Chondrocyte (in vitro differentiated cells): ENCODE data around the gene ADARB1. TPM values are rescaled to one million over a fixed set of nuclear protein-coding genes. Genes with fewer than 3 reads are reported as not detected.

Experiments used
- DNase-seq: peaks from one replicate; pipeline ENCODE4 v3.0.0; 2021; ENCODE audit warnings: mixed read lengths, low spot score
- H3K27ac Mint-ChIP-seq: one replicate; pipeline ENCODE4 v1.8.0; 2021; ENCODE audit warnings: mild to moderate bottlenecking, moderate library complexity, mixed read lengths; ENCODE audit not compliant: unreplicated experiment
- H3K27me3 Mint-ChIP-seq: 2 replicates; pipeline ENCODE4 v1.8.0; 2021; ENCODE audit warnings: low read depth, mixed read lengths
- H3K36me3 Mint-ChIP-seq: 2 replicates; pipeline ENCODE4 v1.8.0; 2021; ENCODE audit warnings: low read depth, mixed read lengths
- H3K4me1 Mint-ChIP-seq: 2 replicates; pipeline ENCODE4 v1.8.0; 2021; ENCODE audit warnings: low read depth, mild to moderate bottlenecking, mixed read lengths
- H3K4me3 Mint-ChIP-seq: one replicate; pipeline ENCODE4 v1.8.0; 2021; ENCODE audit warnings: mild to moderate bottlenecking, moderate library complexity, mixed read lengths; ENCODE audit not compliant: unreplicated experiment
- H3K9me3 Mint-ChIP-seq: 2 replicates; pipeline ENCODE4 v1.8.0; 2021; ENCODE audit warnings: low read depth, mixed read lengths
- total RNA-seq: library from RNA; stranded (reverse); gene quantifications from 3 replicates; pipeline ENCODE4 v1.2.1, GENCODE V29; 2021
- TF ChIP-seq, protein P1 (sequence below): fragments of 200-600 bp; sonication (generic); IDR thresholded peaks from 2 replicates; pipeline ENCODE4 v1.5.0; 2021; ENCODE audit warnings: antibody characterized with exemption, mild to moderate bottlenecking, moderate library complexity

The ADARB1 gene
- total RNA-seq, 1 donor from 2014 or later: 92.8 TPM

DNA sequence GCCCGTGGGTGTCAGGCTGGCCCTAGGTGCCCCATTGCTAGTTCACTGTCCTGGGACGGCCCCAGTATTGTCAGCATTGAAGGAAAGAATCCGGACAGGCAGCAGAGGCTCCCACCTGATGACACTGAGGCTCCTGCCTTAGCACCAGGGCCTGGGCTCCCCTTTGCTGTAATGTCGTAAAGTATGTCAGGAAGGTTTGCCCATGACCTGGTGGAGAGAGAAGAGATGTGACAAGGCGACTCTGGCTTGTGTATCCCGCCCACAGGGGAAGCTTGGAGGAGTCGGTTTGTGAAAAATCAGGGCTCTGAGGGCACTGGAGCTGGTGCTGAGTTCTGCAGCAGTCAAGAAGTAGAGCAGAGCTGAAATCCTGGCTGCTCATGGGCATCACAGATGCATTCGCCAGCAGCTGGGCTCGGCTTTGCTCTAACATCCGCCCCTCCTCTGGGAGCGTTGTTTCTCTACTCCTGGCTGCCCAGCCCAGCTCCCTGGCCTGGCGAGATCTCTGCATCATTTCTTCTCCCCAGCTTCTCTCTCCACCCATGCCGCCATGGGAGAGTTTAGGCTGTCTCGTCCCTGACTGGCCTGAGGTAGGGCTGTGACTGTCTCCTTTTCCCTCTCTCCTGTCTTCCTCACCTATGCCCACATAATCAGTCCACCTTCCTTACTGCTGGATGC lies 74.1 kb downstream of the ADARB1 start:
- TF ChIP-seq, protein P1, sequence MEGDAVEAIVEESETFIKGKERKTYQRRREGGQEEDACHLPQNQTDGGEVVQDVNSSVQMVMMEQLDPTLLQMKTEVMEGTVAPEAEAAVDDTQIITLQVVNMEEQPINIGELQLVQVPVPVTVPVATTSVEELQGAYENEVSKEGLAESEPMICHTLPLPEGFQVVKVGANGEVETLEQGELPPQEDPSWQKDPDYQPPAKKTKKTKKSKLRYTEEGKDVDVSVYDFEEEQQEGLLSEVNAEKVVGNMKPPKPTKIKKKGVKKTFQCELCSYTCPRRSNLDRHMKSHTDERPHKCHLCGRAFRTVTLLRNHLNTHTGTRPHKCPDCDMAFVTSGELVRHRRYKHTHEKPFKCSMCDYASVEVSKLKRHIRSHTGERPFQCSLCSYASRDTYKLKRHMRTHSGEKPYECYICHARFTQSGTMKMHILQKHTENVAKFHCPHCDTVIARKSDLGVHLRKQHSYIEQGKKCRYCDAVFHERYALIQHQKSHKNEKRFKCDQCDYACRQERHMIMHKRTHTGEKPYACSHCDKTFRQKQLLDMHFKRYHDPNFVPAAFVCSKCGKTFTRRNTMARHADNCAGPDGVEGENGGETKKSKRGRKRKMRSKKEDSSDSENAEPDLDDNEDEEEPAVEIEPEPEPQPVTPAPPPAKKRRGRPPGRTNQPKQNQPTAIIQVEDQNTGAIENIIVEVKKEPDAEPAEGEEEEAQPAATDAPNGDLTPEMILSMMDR: no peak
- Mint-ChIP-seq H3K4me3 (no peak overlapping the region), H3K27me3 (no peaks in the 10 kb centered on the region)

DNA sequence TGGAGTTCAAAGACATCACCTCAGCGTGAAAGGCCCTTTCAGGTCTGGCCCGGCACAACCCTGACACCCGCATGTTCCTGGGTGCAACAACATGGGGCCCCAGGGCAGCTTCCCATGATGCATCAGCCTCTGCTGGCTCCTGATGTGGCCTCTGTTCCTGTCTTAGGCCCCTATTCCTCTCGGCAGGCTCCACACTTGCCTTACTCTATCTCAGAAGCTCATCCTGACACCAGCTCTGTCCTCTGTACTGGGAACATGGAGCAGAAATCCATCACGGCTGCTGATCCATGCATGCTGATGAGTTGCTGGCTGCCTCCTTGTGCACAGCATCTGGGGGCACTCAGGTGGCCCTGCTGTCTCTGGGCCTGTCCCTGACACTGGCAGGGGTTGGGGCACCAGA lies 74.6 kb downstream of the ADARB1 start:
- Mint-ChIP-seq H3K36me3 (peaks cover 21% of the 10 kb centered on the region), H3K27me3 (no peaks in the 10 kb centered on the region), H3K27ac (no peak overlapping the region), H3K9me3 (no peaks in the 10 kb centered on the region), H3K4me1 (peaks cover 49% of the 10 kb centered on the region), H3K4me3 (no peak overlapping the region)
- TF ChIP-seq, protein P1: no peak
- DNase-seq: no peak

More for the DNA sequence above, 74.1 kb downstream of the ADARB1 start:
- DNase-seq: no peak
- Mint-ChIP-seq H3K4me1 (peaks cover 46% of the 10 kb centered on the region), H3K27ac (no peak overlapping the region), H3K36me3 (peaks cover 24% of the 10 kb centered on the region), H3K9me3 (no peaks in the 10 kb centered on the region)

DNA sequence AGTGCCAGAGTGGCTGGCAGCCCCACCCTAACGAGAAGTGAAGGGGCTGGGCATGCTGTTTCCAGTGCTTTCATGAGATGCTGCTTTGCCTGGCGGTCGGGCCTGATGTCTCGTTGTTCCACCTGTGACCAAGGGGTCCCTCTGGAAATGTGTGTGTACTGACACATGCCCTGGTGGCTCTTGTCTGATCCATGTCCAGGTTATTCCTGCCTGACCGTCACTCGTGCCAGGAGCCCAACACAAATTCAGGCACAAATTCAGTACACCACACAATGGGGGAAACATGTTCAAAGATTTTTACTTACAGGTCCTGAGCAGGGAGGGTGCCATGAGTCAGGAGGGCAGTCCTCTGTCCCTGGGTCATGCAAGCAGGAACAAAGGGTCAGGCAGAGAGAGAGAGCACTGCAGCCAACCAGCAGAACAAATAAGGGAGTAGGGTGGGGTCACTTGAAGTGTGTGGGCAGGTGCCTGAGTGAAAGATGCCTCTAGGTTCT lies 76.3 kb downstream of the ADARB1 start:
- no peak for DNase-seq
- Mint-ChIP-seq H3K4me3 (no peak overlapping the region), H3K27ac (no peak overlapping the region), H3K9me3 (no peaks in the 10 kb centered on the region), H3K4me1 (peaks cover 63% of the 10 kb centered on the region), H3K27me3 (no peaks in the 10 kb centered on the region), H3K36me3 (peaks cover 13% of the 10 kb centered on the region)
- TF ChIP-seq, protein P1: no peak

DNA sequence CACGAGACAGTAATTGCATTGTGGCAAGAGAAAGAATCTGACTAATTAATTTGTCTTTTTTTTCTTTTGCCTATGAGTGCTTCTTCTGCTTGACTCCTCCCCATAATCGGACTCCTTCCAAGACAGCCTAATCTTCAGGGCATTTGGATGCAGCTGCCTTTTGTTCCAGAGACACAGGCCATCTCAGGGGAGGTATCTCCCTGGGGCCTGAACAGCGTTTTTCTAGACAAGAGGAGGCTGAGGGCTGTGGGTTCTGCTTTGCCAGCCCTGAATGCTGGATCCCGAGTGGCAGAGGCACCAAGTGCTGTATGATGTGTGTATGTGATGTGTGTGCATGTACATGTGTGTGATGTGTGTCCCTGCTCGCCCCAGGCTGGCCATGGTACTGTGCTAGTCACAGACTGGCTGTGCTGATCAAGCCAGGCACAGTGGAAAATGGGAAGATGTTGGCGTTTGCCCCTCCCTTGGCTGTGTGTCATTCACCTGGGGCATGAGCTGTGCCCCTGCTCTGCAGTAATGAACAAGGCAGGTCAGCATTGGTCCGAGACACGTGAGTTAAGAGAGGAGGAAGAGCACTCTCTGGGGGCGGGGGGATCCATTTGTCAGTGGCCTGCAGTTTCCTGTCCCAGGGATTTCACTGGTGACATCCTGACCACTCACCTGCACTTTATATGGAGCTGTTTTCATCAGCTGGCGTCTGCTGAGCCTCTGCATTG lies 77.2 kb downstream of the ADARB1 start:
- peaks cover 63% of the 10 kb centered on the region for H3K4me1 Mint-ChIP-seq
- H3K4me3 Mint-ChIP-seq: no peak overlapping the region
- H3K9me3 Mint-ChIP-seq: no peaks in the 10 kb centered on the region
- peak overlapping the region; percentile 91 for H3K27ac Mint-ChIP-seq
- no peak for DNase-seq
- TF ChIP-seq, protein P1: no peak
- peaks cover 9% of the 10 kb centered on the region for H3K36me3 Mint-ChIP-seq
- no peaks in the 10 kb centered on the region for H3K27me3 Mint-ChIP-seq

DNA sequence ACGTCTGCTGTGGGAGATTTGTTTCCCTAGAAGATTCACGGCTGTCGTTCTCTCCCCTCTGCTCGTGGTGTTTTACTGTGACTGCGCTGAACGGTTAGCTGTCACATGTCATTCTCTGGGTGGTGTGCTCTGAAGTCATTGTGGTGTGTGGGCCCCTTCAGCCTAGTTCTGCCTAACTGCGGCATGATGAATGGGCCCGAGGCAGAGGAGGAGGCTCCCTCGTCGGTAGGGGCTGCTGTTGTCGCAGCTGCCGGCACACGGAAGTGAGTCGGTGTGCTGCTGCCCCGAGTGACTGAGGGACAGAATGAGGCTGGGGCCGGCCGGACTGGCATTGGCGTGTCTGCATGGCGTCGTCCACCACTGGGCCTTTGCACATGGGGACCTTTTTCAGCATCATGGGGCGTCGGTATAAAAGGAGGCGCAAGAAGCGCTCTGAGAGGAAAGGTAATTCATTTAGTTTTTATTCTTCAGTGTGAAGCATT lies 77.9 kb downstream of the ADARB1 start:
- Mint-ChIP-seq H3K4me1 (peaks cover 64% of the 10 kb centered on the region), H3K9me3 (no peaks in the 10 kb centered on the region), H3K4me3 (peak overlapping the region; percentile 66), H3K36me3 (peaks cover 10% of the 10 kb centered on the region), H3K27ac (peak overlapping the region; percentile 91), H3K27me3 (no peaks in the 10 kb centered on the region)
- no peak for DNase-seq
- TF ChIP-seq, protein P1: peak; percentile 79
